ENCODE measurements around the gene HMCN2.

The HMCN2 gene

GRCh38 chr9:130373679-130374325 is 108.2 kb downstream of the HMCN2 start:
- no peak for DNase-seq

- no peak for DNase-seq
These were observed 112.1 kb downstream of the HMCN2 start for GRCh38 chr9:130377612-130378011.

GRCh38 chr9:130378875-130379648 is 113.5 kb downstream of the HMCN2 start:
- no peak for DNase-seq

- DNase-seq, result no peak
These were observed 114.0 kb downstream of the HMCN2 start for GRCh38 chr9:130379649-130379970.

- DNase-seq, result no peak
These were observed 115.4 kb downstream of the HMCN2 start for GRCh38 chr9:130380920-130381469.

- DNase-seq, result no peak
These were observed 116.1 kb downstream of the HMCN2 start for GRCh38 chr9:130381660-130382059.

GRCh38 chr9:130382096-130382495 is 116.5 kb downstream of the HMCN2 start:
- DNase-seq, result no peak

- DNase-seq, result peak; percentile 74
These were observed 117.2 kb downstream of the HMCN2 start for GRCh38 chr9:130382636-130383349.

- DNase-seq, result no peak
These were observed 117.8 kb downstream of the HMCN2 start for GRCh38 chr9:130383350-130383715.

- no peak for DNase-seq
These were observed 118.6 kb downstream of the HMCN2 start for GRCh38 chr9:130383979-130384676.

GRCh38 chr9:130385257-130385656 is 119.7 kb downstream of the HMCN2 start:
- DNase-seq, result no peak

GRCh38 chr9:130387398-130387797 is 121.8 kb downstream of the HMCN2 start:
- DNase-seq, result no peak

GRCh38 chr9:130387905-130388304 is 122.3 kb downstream of the HMCN2 start:
- DNase-seq, result no peak

- DNase-seq, result no peak
These were observed 124.8 kb downstream of the HMCN2 start for GRCh38 chr9:130390390-130390789.

- DNase-seq, result no peak
These were observed 125.4 kb downstream of the HMCN2 start for GRCh38 chr9:130390986-130391385.

GRCh38 chr9:130391866-130392265 is 126.3 kb downstream of the HMCN2 start:
- DNase-seq, result no peak

GRCh38 chr9:130393681-130394071 is 128.1 kb downstream of the HMCN2 start:
- DNase-seq, result no peak

GRCh38 chr9:130394320-130394719 is 128.8 kb downstream of the HMCN2 start:
- DNase-seq, result no peak

GRCh38 chr9:130394814-130395470 is 129.4 kb downstream of the HMCN2 start:
- DNase-seq, result no peak

- no peak for DNase-seq
These were observed 130.4 kb downstream of the HMCN2 start for GRCh38 chr9:130395810-130396435.

GRCh38 chr9:130396581-130396980 is 131.0 kb downstream of the HMCN2 start:
- DNase-seq, result no peak
